Measurements from ENCODE around the gene ADH1A. TPM values are rescaled to one million over a fixed set of nuclear protein-coding genes. Genes with fewer than 3 reads are reported as not detected.

Gene ADH1A
- total and polyA plus RNA-seq, 9 of the 15 experiments (the other 6 are each of a cell fraction or from before 2014, with no cell fraction given): not detected

DNA sequence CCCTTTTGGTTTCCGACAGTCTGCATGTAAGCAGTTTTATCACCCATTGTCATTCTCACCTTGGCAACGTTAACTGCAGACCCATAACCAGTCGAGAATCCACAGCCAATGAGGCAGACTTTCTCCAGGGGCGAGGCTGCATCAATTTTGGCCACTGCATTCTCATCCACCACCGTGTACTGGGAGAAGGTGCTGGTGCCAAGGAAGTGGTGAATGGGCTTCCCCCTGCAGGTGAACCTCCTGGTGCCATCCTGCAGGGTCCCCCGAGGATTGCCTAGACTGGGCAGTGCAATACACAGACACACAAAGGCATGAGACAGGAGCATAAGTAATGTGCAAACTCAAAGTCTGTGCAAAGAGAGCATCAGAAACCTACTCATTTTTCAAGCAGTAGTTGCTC is 25.1 kb upstream of the ADH1A start (continued):
- TF ChIP-seq, protein P1, sequence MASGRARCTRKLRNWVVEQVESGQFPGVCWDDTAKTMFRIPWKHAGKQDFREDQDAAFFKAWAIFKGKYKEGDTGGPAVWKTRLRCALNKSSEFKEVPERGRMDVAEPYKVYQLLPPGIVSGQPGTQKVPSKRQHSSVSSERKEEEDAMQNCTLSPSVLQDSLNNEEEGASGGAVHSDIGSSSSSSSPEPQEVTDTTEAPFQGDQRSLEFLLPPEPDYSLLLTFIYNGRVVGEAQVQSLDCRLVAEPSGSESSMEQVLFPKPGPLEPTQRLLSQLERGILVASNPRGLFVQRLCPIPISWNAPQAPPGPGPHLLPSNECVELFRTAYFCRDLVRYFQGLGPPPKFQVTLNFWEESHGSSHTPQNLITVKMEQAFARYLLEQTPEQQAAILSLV (tag; IDR thresholded peaks at IDR 0.05): no peak
- TF ChIP-seq TRIM24 (IDR thresholded peaks at IDR 0.05): no peak
- TF ChIP-seq, protein P2, sequence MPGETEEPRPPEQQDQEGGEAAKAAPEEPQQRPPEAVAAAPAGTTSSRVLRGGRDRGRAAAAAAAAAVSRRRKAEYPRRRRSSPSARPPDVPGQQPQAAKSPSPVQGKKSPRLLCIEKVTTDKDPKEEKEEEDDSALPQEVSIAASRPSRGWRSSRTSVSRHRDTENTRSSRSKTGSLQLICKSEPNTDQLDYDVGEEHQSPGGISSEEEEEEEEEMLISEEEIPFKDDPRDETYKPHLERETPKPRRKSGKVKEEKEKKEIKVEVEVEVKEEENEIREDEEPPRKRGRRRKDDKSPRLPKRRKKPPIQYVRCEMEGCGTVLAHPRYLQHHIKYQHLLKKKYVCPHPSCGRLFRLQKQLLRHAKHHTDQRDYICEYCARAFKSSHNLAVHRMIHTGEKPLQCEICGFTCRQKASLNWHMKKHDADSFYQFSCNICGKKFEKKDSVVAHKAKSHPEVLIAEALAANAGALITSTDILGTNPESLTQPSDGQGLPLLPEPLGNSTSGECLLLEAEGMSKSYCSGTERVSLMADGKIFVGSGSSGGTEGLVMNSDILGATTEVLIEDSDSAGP (CRISPR knock-in tag; IDR thresholded peaks at IDR 0.05): no peak
- TF ChIP-seq TARDBP (IDR thresholded peaks at IDR 0.05): no peak

DNA sequence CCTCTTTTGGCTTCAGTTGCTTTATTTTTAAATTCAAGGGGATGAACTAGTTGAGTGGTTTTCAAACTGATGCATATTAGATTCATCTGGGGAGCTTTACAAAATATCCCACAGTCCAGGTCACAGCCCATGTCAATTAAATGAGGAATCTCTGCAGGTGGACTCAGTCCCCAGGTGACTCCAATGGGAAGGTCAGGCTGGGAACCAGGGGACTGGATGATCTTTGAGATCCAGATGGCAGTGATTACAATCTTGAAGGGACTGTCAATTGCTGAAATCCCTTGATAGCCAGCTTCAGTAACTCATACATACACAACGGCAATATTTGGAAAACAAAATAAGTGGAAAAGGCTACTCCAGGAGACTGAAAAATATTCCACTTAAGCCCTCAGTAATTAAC is 23.4 kb upstream of the ADH1A start:
- no TSS peak for BruUV-seq (replicated peaks)
- TF ChIP-seq, protein P3, sequence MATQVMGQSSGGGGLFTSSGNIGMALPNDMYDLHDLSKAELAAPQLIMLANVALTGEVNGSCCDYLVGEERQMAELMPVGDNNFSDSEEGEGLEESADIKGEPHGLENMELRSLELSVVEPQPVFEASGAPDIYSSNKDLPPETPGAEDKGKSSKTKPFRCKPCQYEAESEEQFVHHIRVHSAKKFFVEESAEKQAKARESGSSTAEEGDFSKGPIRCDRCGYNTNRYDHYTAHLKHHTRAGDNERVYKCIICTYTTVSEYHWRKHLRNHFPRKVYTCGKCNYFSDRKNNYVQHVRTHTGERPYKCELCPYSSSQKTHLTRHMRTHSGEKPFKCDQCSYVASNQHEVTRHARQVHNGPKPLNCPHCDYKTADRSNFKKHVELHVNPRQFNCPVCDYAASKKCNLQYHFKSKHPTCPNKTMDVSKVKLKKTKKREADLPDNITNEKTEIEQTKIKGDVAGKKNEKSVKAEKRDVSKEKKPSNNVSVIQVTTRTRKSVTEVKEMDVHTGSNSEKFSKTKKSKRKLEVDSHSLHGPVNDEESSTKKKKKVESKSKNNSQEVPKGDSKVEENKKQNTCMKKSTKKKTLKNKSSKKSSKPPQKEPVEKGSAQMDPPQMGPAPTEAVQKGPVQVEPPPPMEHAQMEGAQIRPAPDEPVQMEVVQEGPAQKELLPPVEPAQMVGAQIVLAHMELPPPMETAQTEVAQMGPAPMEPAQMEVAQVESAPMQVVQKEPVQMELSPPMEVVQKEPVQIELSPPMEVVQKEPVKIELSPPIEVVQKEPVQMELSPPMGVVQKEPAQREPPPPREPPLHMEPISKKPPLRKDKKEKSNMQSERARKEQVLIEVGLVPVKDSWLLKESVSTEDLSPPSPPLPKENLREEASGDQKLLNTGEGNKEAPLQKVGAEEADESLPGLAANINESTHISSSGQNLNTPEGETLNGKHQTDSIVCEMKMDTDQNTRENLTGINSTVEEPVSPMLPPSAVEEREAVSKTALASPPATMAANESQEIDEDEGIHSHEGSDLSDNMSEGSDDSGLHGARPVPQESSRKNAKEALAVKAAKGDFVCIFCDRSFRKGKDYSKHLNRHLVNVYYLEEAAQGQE (IDR thresholded peaks at IDR 0.05; ENCODE audit: borderline replicate concordance): no peak
- TF ChIP-seq, protein P3 (CRISPR knock-in tag; IDR thresholded peaks at IDR 0.05; ENCODE audit: low read depth): no peak
- TF ChIP-seq ZSCAN29 (IDR thresholded peaks at IDR 0.05): no peak
- TF ChIP-seq, protein P4, sequence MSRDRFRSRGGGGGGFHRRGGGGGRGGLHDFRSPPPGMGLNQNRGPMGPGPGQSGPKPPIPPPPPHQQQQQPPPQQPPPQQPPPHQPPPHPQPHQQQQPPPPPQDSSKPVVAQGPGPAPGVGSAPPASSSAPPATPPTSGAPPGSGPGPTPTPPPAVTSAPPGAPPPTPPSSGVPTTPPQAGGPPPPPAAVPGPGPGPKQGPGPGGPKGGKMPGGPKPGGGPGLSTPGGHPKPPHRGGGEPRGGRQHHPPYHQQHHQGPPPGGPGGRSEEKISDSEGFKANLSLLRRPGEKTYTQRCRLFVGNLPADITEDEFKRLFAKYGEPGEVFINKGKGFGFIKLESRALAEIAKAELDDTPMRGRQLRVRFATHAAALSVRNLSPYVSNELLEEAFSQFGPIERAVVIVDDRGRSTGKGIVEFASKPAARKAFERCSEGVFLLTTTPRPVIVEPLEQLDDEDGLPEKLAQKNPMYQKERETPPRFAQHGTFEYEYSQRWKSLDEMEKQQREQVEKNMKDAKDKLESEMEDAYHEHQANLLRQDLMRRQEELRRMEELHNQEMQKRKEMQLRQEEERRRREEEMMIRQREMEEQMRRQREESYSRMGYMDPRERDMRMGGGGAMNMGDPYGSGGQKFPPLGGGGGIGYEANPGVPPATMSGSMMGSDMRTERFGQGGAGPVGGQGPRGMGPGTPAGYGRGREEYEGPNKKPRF (IDR thresholded peaks at IDR 0.05; ENCODE audit: low read depth, low read length): no peak
- no peak for TF ChIP-seq MECOM (CRISPR knock-in tag; IDR thresholded peaks at IDR 0.05)
- no peak for TF ChIP-seq KLF6 (CRISPR knock-in tag; IDR thresholded peaks at IDR 0.05; ENCODE audit: borderline replicate concordance)

More for the DNA sequence above, 23.4 kb upstream of the ADH1A start:
- CTCF ChIA-PET (ENCODE audit: low intra/inter-chr PET ratio): no interaction called here
- H3K36me3 ChIP-seq (ENCODE audit: control insufficient read depth, insufficient read depth, low read length): no peaks in the 10 kb centered on the region
- no peaks in the 10 kb centered on the region for H3K79me2 ChIP-seq (ENCODE audit: control insufficient read depth, insufficient read depth, low read length)
- intact Hi-C loops (cut with micrococcal nuclease): no loop called here
- 0% methylated on average over 1 of the region's 1 CpG for WGBS (ENCODE audit: insufficient coverage, low coverage, missing lambda C conversion rate)
- no peak for DNase-seq (ENCODE audit: extremely low read depth in 1 of 4, low spot score in 3 of 4)
- H3K27me3 ChIP-seq (ENCODE audit: control insufficient read depth in 2 of 2, insufficient read depth in 2 of 2, low read length in 2 of 2): no peaks in the 10 kb centered on the region
- no peak overlapping the region for H3K27ac ChIP-seq (ENCODE audit: extremely low read depth, low read depth, low read length)
- H3K4me3 ChIP-seq: no peak overlapping the region
- POLR2A ChIA-PET: no interaction called here
- no peak for FAIRE-seq
- H3K4me1 ChIP-seq (replicated peaks in 1 of 2; ENCODE audit: control insufficient read depth in 2 of 2, insufficient read depth in 2 of 2, low read length in 2 of 2): no peaks in the 10 kb centered on the region
- H3K9me1 ChIP-seq (ENCODE audit: control insufficient read depth, insufficient read depth, low read length): no peaks in the 10 kb centered on the region
- H3K9ac ChIP-seq (ENCODE audit: insufficient read depth in 1 of 2, low read depth in 2 of 2, low read length in 2 of 2): no peak overlapping the region
- no peak overlapping the region for H3K4me2 ChIP-seq (ENCODE audit: insufficient read depth, low read length)
- H3K9me3 ChIP-seq (replicated peaks; ENCODE audit: control insufficient read depth, insufficient read depth, low read depth, low read length): no peaks in the 10 kb centered on the region
- H2AFZ ChIP-seq (ENCODE audit: low read depth, low read length): no peak overlapping the region
- in situ Hi-C loops (cut with MboI): no loop called here
- ATAC-seq: no peak
- no peaks in the 10 kb centered on the region for H4K20me1 ChIP-seq (replicated peaks; ENCODE audit: control insufficient read depth, insufficient read depth, low read length)
